ENCODE measurements around the gene PRRX2.
A peak's percentile ranks its signal among the peaks of the same experiment; 100 is the strongest.

Gene PRRX2

DNA sequence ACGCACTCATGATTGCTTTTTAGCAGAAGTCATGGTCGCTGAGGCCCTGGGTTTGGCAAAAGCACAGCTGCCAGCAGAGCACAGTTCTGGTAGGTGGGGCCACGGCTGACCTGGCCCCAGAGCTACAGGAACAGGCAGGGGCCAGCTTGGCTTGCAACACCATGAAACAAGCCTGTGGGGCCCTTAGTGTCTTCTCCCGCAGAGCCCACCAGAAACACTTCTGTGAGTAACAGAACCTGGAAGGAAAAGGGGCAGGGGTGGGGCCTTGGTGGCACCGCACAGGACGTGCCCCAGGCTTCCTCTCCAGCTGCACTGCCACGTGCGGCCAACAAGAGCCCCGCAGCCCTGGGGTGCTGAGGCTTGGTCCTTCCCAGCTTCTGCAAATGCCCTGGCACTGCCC is 28.3 kb upstream of the PRRX2 start:
- DNase-seq = no peak

DNA sequence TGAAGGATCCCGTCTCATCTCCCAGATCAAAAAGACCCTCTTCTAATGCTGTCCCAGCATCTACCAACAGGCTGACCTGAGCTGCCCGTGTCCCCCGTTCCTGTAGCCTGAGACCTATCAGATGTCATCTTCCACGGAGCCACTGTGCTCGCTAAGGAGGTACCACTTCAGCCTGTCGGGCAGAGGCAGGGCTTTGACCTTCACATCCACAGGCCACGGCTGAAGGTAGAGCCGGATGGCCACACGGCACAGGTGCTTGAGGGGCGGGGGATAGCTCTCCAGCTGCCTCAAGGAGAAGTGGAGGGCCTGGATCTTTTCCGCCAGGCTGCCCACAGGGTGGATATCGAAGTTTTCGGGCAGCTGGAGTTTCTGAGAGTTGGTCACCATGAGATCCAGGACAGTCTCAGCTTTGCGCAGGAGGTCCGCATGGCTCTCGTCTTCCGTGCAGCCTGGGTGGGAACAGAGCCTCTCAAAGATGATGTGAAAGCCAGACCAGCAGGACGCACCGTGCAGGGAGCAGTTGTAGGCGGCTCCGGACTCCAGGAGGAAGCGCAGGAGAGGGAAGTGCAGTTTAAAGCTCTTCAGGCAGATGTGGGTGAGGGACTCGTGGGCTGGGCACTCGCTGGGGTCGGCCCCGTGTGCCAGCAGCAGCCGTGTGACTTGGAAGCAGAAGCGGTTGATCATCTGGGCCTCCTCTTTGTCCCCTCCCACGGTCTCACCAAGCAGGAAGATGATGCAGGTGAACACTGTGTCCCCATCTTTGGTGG is 27.6 kb upstream of the PRRX2 start:
- no peak for DNase-seq

DNA sequence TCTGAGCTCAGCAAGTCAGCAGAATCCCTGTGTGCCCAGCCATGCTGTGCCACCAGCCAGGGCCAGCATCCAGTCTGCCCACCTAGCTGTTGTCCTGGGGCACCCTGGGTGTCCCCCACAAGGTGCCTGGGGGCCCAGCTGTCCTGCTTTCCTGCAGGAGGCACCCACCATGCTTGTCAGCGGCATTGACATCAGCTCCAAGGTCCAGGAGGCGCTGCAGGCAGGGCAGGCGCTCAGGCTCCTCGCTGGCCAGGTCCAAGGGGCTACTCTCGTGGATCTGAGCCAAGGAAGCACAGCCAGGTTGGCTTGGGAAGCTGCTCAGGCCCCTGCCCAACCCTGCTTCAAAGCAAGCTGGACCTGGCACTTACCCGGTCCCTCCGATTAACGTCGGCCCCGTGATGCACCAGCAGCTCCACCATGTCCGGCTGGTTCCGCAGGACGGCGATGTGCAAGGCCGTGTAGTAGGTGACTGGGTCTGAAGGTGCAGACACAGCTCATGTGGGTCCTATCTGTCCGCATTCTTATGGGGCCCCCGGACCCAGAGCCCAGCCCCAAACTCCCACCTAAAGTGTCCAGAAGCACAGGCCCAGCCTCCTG is 26.3 kb upstream of the PRRX2 start:
- DNase-seq = no peak

DNA sequence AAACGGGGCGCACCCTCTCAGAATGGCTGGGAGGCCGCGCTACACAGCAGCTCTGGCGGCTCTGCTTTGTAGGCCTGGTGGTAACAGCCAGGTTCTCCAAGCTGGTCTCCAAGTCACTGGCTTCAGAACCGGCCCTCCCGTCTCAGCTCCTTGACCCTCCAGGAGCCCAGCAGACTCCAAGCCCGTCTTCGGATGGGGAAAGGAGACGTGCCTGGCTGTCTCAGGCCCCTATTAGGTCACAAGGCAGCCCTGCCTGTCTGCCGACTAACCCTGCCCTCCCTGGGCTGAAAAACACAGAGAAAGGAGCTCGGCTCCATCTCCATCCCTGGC is 25.7 kb upstream of the PRRX2 start:
- DNase-seq = no peak

DNA sequence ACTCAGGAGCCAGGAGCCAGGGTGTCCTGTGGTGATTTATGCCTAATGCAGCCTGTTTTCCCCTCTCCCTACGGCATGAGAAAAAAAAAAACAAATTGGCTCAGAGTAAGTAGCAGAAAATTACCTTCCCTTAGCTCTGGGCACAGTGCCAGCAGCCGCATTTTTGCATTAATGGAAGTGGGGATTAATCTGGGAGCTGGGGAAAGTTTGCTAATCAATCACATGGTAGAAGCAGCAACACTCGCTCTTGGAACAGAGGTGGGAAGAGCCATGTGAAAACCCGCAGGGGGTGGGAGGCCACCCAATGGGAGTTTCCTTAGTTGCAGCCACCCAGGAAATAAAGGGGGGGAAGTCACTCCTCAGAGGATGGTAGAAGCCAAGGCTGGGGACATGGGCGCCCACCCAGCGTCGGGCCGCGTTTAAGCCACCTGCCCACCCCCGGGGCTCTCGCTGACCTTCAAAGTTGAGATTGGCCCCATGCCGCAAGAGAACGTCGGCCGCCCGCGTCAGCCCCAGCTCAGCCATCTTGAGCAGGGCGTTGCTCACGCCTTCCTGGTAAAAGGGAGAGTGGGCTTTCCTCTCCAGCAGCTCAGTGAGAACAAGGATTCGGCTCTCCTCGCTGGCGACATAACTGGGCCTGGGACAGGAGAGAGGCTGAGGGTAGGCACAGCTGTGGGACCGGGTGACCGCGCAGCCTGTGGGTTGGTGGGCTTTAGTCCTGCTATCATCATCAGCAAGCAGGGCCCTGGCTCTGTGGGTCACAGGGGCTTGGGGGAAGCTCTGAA is 25.2 kb upstream of the PRRX2 start:
- DNase-seq = no peak

DNA sequence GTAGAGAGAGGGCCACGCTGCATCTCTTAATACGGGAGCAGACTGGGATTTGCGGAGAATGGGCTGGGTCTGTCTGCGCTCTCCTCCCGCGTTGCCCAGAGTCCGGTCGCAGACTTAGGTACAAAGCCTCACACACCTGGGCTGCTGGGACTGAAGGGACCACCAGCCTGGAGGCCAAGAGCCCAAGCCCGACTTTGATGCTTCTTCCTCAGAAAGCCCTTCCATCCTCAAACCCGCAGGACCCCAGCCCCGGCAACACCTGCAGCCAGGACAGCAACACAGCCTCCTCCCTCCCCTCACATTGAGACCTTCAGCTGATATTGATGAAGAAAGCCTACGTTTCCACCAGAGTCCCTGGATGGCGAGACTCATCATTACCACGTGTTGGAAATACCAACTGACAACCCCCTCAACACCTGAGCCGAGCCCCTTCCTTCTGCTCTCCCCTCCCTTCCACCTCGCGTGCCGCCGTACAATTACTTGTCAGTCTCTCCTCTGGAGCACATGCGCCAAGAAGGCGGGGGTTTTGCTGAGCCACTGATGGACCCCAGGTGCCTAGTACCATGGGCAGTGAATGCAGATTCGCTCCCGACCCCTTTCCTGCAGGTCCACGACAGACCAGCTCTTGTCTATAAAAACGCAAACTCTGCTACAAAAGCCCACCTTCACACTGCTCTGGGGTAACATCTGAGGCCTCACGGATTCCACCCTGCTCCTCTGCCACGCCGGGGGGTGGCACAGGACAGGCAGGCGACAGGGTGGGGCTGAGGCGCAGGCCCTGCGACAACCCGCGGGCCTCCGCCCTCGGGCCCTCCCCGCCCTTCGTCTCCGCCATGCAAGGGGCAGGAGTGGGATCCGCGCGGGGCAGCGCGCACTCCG is 24.3 kb upstream of the PRRX2 start:
- DNase-seq = no peak

DNA sequence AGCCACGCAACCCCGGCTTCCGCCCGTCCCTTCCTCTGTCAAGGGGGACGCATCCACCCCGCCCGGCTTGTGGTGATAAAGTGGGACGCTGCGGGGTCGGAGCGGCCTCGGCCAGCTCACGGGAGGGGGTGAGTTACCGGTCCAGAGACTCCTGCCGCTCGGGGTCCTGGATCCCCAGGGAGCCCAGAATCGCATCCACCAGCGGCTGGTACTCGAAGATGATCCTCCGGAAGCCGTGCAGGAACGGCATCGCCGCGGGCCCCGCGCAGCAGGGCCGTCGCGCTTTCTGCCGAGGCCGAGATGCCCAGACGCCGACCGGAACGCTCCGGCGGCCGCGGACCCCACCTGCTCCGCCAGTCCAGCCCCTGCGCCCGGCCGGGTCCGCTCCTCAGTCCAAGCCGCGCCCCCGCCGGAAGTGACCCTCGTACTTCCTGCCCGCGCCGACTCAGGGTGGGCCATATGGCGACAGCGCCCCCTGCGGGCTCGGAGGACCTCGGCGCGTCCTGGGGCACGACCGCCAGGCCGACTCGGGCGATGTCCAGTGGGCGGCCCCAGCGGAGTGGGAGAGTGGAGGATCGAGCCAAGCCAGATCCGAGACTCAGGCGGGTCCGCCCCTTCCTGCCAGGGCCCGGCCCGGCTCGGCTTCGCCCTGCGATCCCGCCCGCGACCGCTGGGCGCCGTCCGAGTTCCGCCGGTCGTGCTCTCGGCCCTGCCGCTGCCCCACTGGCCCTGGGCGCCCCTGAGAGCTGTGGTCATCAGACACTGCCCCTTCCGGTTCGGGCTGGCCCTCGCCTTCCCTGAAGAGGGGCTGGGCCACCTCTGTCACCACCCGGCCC is 23.5 kb upstream of the PRRX2 start, which contains the start of gene ASB6:
Gene ASB6 (minus strand): TSS at position 402 of the 836 bp plus-strand sequence. CDS start 152 bp downstream, at position 250.
- peak; percentile 94 for DNase-seq

DNA sequence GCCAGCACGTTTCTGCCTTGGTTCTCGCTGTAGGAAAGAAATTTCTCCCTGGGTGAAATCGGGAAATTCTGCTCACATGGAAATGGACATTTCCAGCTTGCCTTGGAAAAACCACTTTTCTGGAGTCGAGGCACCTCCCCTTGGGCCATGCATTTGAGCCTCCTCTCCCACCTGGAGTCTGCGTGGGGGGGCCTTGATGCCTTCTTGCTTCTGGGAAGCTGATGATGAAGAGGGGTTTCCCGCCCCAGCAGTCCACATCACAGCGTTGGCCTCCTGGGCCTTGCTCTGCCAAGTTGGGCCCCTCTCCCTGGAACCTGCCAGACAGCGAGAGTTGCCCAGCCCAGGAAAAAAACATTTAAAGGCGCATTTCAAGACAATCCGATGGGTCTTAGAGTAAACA is 21.7 kb upstream of the PRRX2 start:
- DNase-seq = no peak

DNA sequence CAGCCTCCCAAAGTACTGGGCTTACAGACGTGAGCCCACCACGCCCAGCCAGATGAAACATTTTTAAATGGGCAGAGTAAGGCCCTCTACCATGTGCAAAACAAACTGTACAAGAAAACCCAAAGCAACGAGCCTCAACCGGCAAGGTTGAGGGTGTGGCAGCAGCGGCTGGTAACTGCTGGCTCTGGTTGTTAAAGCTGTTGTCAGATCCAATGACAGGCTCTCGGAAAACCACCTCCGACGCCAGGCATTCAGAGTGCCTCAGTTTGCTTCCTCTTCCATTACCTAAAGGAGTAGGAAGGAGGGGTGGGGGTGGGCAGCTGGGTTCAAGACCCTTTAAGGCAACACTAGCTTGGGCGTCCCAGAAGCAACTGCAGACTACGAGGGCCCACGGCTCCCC is 21.1 kb upstream of the PRRX2 start:
- no peak for DNase-seq

DNA sequence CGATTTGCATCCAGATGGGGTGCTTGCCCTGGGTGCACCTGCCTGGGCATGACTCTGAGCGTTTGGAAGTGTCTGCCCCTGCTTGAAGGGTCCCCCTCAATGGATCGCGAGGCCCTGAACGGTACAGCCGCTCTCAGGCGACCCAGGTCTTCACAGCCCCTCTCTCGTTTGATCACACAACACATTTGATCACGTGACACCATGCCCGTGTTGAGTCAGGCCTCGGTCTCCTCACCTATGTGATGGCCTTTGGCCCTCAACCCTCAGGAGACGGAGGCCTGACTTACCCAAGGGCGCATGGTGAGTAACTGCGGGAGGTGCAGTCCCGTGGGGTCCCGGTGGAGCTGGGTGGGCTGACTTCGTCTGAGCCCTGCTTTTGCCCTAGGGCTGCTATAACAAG is 20.5 kb upstream of the PRRX2 start:
- DNase-seq = no peak

DNA sequence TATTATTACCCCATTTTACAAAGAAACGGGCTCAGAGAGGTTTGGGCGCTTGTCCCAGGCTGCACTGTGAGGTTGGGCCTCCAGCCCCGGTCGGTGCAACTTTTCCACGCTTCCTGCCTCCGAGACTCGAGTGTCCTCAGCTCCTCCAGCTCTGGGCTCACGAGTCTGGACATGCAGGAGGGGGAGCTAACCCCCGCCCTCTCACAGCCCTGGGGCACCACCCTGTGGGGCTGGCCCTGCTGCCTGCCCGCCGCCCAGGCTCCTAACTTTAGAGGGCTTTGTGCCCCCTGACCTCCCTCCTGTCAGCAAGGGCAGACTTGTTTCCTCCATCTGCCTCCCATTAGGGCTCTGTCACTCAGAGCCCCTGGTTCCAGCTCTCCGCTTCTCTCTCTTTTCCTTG is 19.2 kb upstream of the PRRX2 start:
- no peak for DNase-seq

DNA sequence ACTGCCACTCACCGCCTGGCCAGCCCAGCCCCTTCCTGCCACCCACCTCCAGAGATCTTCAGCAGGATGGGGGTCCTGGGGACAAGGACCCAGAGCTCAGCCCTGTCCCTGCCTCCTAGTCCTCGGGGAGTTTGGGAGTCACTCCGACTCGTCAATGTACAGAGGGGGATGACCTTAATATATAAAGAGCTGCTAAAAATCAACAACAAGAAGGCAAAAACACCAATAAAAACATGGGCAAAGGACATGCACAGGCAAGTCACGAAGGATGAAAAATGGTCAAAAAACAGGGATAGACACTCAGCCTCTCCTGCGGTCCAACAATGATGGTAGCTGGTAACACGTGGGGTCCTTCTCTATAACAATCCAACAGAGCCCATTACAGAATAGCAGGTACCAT is 18.8 kb upstream of the PRRX2 start:
- no peak for DNase-seq

DNA sequence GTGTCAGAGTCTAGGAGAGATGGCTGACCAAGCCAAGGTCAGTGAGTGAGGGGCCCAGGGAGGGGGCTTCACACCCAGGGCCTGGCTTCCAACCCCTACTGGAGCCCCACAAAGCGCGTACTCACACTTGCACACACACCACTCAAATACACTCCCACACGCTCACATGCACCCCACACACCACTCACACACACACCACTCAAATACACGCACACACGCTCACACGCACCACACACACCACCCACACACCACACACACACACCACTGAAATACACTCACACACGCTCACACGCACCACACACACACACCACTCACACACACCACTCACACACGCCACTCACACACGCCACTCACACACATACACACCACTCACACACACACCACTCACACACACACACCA is 17.8 kb upstream of the PRRX2 start:
- DNase-seq = no peak

DNA sequence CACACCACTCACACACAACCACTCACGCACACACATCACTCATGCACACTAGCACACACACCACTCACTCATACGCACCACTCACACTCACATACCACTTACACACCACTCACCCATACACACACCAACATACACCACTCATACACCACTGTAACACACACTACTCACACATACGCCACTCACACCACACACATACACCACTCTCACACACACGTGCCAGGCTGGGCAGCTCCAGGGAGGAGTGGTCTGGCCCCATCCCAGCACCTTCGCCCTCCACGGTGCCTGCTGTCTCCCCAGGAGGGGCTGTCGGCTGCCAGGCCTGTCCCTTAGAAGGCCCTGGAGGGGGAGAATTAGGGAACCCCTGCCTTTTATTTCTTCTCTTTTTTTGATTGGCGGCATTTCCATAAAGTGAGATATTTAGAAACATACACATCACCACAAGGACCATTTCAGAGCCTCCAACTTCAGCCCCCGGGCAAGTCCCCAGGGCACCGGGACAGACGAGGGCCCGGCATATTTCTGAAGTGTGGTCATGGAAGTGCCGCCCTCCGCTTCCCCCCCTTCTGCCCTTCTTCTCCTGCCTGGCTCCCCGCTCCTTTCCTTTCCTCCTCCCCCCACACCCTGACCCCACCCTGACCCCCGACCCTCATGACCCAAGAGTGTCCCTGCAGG is 17.2 kb upstream of the PRRX2 start:
- no peak for DNase-seq

DNA sequence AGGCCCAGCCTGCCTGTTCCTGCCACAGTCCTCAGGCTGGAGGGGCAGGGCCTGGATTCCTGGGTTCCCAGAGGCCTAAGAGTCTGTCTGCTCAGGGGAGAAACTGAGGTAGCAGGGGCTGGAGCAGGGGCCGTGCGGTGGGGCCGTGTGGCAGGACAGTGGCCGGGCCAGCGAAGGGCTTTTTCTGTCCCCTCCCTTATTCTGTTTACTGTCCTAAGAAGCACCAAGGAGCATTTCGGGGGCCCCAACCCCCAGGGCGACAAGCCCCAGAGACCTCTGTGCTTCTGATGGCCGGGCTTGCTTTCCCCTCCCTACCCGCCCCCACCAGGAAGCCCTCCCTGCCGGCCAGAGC is 16.7 kb upstream of the PRRX2 start:
- DNase-seq = no peak

DNA sequence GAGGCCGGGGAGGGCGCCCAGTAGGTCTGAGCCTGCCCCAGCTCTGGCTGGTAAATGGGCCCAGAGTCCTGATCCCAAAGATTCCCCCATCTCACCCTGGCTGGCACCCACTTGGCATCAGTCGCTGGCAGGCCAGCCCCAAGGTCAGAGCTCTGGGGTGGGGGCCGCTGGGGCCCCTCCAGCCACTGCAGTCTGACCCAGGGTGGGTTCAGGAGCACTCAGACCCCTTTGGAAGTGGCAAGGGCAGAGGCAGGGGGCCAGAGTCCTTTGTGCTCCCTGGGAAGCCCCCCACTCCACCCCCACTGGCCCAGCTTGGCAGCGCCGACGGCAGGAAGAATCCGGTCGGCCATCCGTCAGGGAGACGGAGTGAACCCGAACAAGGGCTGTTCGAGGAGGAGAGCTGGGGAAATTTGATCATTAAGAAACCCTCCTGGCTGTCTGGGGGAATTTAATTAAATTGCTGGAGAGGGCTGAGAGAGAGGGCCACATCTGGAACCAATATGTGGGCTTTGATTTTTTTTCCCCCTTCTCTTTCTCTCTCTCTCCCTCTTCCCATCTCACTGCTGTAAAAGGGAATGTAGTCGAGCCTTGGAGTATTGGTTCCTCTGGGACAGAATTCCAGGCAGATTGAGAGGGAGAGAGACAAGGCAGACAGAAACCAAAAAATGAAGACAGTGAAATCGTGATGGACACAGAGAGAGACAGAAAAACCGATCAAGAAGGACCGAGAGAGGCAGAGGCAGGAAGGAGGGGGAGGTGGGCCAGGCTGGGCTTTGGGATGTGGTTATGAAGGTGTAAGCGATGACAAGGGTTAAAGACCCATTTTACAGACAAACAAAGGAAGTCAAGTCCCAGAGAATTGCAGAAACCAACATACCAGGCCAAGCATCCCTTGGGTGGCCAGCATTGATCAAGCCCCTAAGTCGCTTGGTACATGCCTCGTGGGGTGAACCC is 15.4 kb upstream of the PRRX2 start:
- no peak for DNase-seq

DNA sequence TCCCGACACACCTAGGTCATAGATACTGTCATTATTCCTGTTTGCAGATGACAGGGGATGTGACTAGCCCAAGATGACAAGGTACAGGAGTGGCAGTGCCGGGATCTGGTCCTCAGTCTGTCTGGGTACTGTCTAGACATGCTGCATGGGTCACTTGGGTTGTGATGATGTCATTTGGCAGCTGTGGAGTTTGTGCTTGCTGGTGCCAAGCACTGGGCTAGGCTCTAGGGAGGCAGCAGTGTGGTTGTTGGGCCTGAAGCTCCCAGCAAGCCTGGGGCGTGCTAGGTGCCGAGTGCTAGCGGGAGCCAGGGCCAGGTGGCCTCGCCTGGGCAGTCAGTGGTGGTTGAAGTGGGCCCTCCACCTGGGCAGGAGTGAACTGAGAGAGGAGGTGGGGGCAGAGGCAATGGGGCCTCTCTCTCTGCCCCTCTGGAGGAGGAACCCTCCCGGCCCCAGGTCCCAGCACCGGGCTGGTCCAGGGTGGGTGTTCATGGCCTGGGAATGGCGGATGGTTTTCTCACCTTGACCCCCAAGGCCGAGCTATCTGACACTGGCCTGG is 14.7 kb upstream of the PRRX2 start:
- no peak for DNase-seq

DNA sequence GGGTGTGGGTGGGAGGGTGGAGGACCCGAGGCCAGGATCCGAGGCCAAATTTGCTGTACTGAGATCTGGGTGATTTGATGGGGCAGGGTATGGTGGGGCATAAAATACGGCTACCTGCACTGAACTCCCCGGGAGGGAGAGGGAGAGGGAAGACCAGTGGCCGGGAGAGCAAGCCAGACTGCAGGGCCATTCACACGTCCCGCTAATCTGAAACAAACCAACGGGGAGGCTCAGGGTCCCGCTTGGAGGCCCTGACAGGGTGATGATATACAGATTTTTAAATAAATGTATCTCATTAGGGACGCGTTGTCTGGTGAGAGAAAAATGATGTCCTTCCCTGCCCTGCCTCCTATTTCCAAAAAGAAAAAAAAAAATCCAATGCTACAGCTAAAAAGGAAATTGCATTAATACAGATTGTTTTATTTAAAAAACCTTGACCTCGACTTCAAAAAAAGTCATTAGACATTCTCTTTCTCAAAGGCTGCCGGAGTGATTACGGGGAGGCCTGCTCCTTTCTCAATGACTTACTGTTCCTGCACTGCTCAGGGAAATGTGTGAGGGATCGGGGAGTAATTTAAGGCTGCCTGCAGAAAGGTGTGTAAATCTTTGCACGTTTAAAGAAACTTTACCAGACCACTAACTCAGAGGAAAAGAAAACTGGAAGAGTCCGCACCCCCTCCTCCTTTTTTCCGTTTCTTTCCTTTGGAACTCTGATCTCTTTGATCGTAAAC is 11.5 kb upstream of the PRRX2 start:
- no peak for DNase-seq

DNA sequence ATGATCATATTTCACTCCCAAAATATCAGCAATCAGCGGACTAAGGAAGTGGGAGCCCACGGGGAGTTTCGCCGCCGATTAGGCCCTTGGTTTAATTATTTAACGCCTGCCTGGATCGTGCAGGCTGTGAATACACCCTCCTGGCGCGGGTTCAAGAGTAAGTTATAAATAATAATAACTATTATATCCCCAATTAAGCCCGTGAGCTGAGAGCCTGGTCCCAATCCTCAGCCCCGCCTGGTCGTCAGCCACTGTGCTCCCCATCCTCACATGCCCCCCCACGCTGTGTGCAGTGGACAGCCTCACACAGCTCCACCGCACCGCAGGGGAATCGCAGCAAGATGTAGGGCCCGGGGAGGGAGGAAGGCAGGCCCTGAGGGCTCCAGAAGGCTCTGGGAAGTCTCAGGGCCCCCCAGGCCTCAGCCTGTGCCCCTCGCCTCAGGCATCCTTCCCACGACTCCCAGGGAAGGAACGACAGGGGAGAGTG is 10.8 kb upstream of the PRRX2 start:
- DNase-seq = no peak

All from CD4-positive, alpha-beta T cell treated with Interleukin-12 subunit alpha and Interleukin-12 subunit beta, for 1 hour (primary cell).